Activated effector memory CD4-positive, alpha-beta T cell treated with anti-CD3 and anti-CD28 coated beads, Interleukin-2, amount 50 U/mL, for 16 hours (primary cell): ENCODE measurements around the gene SLCO2A1.

ENCODE experiments used
- DNase-seq: peaks from one replicate; pipeline ENCODE4 v3.0.0-alpha.2; 2020

SLCO2A1 gene

DNA sequence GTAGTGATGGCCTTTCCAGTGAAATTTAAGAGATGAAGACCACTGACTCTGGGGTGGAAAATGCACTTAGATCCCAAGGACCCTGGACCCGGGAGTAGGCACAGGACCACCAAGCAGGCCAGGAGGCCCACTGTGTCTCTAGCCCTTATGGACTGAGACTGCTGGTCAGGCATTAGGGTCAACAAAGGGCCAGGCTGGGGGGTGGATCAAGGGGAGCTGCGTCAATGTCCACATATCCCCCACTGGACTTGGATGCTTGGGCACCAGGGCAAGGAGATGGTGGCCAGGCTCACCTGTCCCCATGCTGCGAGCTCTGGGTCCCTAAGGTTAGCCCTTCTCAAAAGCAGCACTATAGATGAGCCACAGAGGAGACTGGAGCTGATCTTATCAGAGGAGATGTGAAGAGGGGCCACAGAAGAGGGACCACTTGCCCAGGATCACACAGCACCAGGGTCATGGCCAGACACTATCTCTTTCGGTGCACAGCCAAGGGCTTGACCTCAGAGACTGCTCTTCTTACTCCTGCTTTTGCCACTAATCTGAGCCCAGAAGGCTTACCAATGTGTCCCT is 148.8 kb downstream of the SLCO2A1 start:
- no peak for DNase-seq

GRCh38 chr3:133880287-133880686 is 149.4 kb downstream of the SLCO2A1 start:
- no peak for DNase-seq

GRCh38 chr3:133878518-133878917 is 151.2 kb downstream of the SLCO2A1 start:
- DNase-seq, result no peak
